H9 (cell line): ENCODE results near the gene ZFP14. TPM values are rescaled to one million over a fixed set of nuclear protein-coding genes. Genes with fewer than 3 reads are reported as not detected.
"Not testable (repeated sequence)": the region's sequence is repeated elsewhere in the genome, so short reads cannot be mapped to it uniquely, and the experiment has no call there.

Source experiments
- DNase-seq: peaks from one replicate; pipeline ENCODE4 v3.0.0-alpha.2; 2017
- H2AFZ ChIP-seq: one replicate; pipeline ENCODE4 v1.6.1; 2013; ENCODE audit warnings: mild to moderate bottlenecking, low read length, control low read depth, moderate library complexity
- H2AK5ac ChIP-seq: 2 replicates; pipeline ENCODE4 v1.6.1; 2013; ENCODE audit warnings: low read length, control low read depth, mixed read lengths; ENCODE audit not compliant: insufficient read length
- H2BK120ac ChIP-seq: one replicate; pipeline ENCODE4 v1.6.1; 2013; ENCODE audit warnings: low read depth, mild to moderate bottlenecking, low read length, control low read depth, inconsistent platforms; ENCODE audit not compliant: poor library complexity, severe bottlenecking
- H2BK12ac ChIP-seq: 2 replicates; pipeline ENCODE4 v1.6.1; 2013; ENCODE audit warnings: low read length, control low read depth, mixed read lengths, low read depth; ENCODE audit not compliant: insufficient read length
- H2BK15ac ChIP-seq: 2 replicates; pipeline ENCODE4 v1.6.1; 2013; ENCODE audit warnings: low read depth, low read length, control low read depth
- H2BK20ac ChIP-seq: one replicate; pipeline ENCODE4 v1.6.1; 2013; ENCODE audit warnings: low read depth, mild to moderate bottlenecking, low read length, control low read depth, inconsistent platforms; ENCODE audit not compliant: poor library complexity, severe bottlenecking
- H2BK5ac ChIP-seq: 2 replicates; pipeline ENCODE4 v1.6.1; 2013; ENCODE audit warnings: low read length, control low read depth, mixed read lengths; ENCODE audit not compliant: insufficient read length
- H3K14ac ChIP-seq: 2 replicates; pipeline ENCODE4 v1.6.1; 2013; ENCODE audit warnings: low read length, control low read depth; ENCODE audit not compliant: insufficient read depth
- H3K18ac ChIP-seq: 2 replicates; pipeline ENCODE4 v1.6.1; 2013; ENCODE audit warnings: low read depth, mild to moderate bottlenecking, mixed read lengths, low read length, control low read depth; ENCODE audit not compliant: insufficient read length
- H3K23ac ChIP-seq: 2 replicates; pipeline ENCODE4 v1.6.1; 2013; ENCODE audit warnings: low read length, control low read depth, mixed read lengths, low read depth; ENCODE audit not compliant: insufficient read length
- H3K23me2 ChIP-seq: 2 replicates; pipeline ENCODE4 v1.6.1; 2013; ENCODE audit warnings: low read depth, mild to moderate bottlenecking, mixed read lengths, low read length, control low read depth; ENCODE audit not compliant: insufficient read length, poor library complexity, severe bottlenecking
- H3K27ac ChIP-seq: 2 replicates; pipeline ENCODE4 v1.5.1; 2013; ENCODE audit warnings: low read length, control low read depth, mixed read lengths, low read depth; ENCODE audit not compliant: insufficient read length
- H3K27me3 ChIP-seq: 2 replicates; pipeline ENCODE4 v1.6.1; 2013; ENCODE audit warnings: low read length, control low read depth, inconsistent platforms; ENCODE audit not compliant: insufficient read depth
- H3K4ac ChIP-seq: 2 replicates; pipeline ENCODE4 v1.6.1; 2013; ENCODE audit warnings: low read depth, mild to moderate bottlenecking, control low read depth, inconsistent platforms, low read length, moderate library complexity
- H3K4me1 ChIP-seq: 2 replicates; pipeline ENCODE4 v1.6.1; 2013; ENCODE audit warnings: low read length, control low read depth, inconsistent platforms; ENCODE audit not compliant: insufficient read depth
- H3K4me2 ChIP-seq: 2 replicates; pipeline ENCODE4 v1.6.1; 2013; ENCODE audit warnings: low read length, control low read depth, mixed read lengths; ENCODE audit not compliant: insufficient read length, insufficient read depth
- H3K56ac ChIP-seq: 2 replicates; pipeline ENCODE4 v1.6.1; 2013; ENCODE audit warnings: low read depth, mild to moderate bottlenecking, mixed read lengths, low read length, control low read depth; ENCODE audit not compliant: insufficient read length
- H3K79me1 ChIP-seq: 2 replicates; pipeline ENCODE4 v1.6.1; 2013; ENCODE audit warnings: low read depth, mild to moderate bottlenecking, moderate library complexity, low read length, control low read depth, inconsistent platforms; ENCODE audit not compliant: insufficient read depth, poor library complexity, severe bottlenecking
- H3K79me2 ChIP-seq: 2 replicates; pipeline ENCODE4 v1.6.1; 2013; ENCODE audit warnings: low read length, control low read depth, inconsistent platforms; ENCODE audit not compliant: insufficient read depth
- H3K9ac ChIP-seq: 2 replicates; pipeline ENCODE4 v1.6.1; 2013; ENCODE audit warnings: low read length, control low read depth, mixed read lengths; ENCODE audit not compliant: insufficient read length; ENCODE audit errors: extremely low read depth
- H3K9me3 ChIP-seq: one replicate; pipeline ENCODE4 v1.6.1; 2013; ENCODE audit warnings: low read depth, low read length, inconsistent platforms; ENCODE audit not compliant: control insufficient read depth
- H3T11ph ChIP-seq: one replicate; pipeline ENCODE4 v1.6.1; 2013; ENCODE audit warnings: mild to moderate bottlenecking, low read length, control low read depth, inconsistent platforms
- H4K20me1 ChIP-seq: one replicate; pipeline ENCODE4 v1.6.1; 2013; ENCODE audit not compliant: control insufficient read depth, insufficient read length, insufficient read depth
- H4K5ac ChIP-seq: 2 replicates; pipeline ENCODE4 v1.6.1; 2013; ENCODE audit warnings: low read depth, mild to moderate bottlenecking, mixed read lengths, low read length, control low read depth; ENCODE audit not compliant: insufficient read length
- H4K8ac ChIP-seq: replicated peaks from 2 replicates; pipeline ENCODE4 v1.6.1; 2013; ENCODE audit warnings: low read length, control low read depth, mixed read lengths, low read depth; ENCODE audit not compliant: insufficient read length
- H4K91ac ChIP-seq: 2 replicates; pipeline ENCODE4 v1.6.1; 2013; ENCODE audit warnings: low read depth, mild to moderate bottlenecking, moderate library complexity, mixed read lengths, low read length, control low read depth; ENCODE audit not compliant: insufficient read length
- H3K27ac Mint-ChIP-seq, 3 experiments: 2 replicates in 2 of 3; 3 replicates in 1 of 3; pipeline ENCODE4 v1.8.0; 2020 to 2021; ENCODE audit warnings: mixed read lengths in 3 of 3, mild to moderate bottlenecking in 1 of 3, moderate library complexity in 1 of 3
- H3K27me3 Mint-ChIP-seq: 2 replicates; pipeline ENCODE4 v1.8.0; 2021; ENCODE audit warnings: low read depth, mild to moderate bottlenecking, moderate library complexity, mixed read lengths
- H3K36me3 Mint-ChIP-seq, 3 experiments: 2 replicates in 2 of 3; 3 replicates in 1 of 3; pipeline ENCODE4 v1.8.0; 2020 to 2021; ENCODE audit warnings: low read depth in 3 of 3, mixed read lengths in 3 of 3; ENCODE audit not compliant: insufficient read depth in 1 of 3
- H3K4me1 Mint-ChIP-seq, 2 experiments: 2 replicates each; pipeline ENCODE4 v1.8.0; 2020; ENCODE audit warnings: mixed read lengths in 2 of 2
- H3K4me3 Mint-ChIP-seq, 2 experiments: 2 replicates in 1 of 2; 3 replicates in 1 of 2; pipeline ENCODE4 v1.8.0; 2020 to 2021; ENCODE audit warnings: mild to moderate bottlenecking in 2 of 2, mixed read lengths in 2 of 2, moderate library complexity in 1 of 2
- H3K9me3 Mint-ChIP-seq, 2 experiments: 2 replicates in 1 of 2; 3 replicates in 1 of 2; pipeline ENCODE4 v1.8.0; 2020; ENCODE audit warnings: mild to moderate bottlenecking in 2 of 2, mixed read lengths in 2 of 2, moderate library complexity in 1 of 2
- WGBS: extraction: QIAGEN DNeasy Blood & Tissue Kit; methylation state at CpG from one replicate; pipeline ENCODE4 v1.1.7; 2013; ENCODE audit warnings: missing lambda C conversion rate, low lambda C conversion rate, mixed read lengths; ENCODE audit not compliant: insufficient read length; ENCODE audit errors: extremely low coverage; 5-methylcytosine and 5-hydroxymethylcytosine counted together
- total RNA-seq: library from RNA; stranded (reverse); gene quantifications from 2 replicates; pipeline ENCODE4 v1.2.1, GENCODE V29; 2021

Gene ZFP14
- total RNA-seq, 1 experiment from 2014 or later = 4.5 TPM

DNA sequence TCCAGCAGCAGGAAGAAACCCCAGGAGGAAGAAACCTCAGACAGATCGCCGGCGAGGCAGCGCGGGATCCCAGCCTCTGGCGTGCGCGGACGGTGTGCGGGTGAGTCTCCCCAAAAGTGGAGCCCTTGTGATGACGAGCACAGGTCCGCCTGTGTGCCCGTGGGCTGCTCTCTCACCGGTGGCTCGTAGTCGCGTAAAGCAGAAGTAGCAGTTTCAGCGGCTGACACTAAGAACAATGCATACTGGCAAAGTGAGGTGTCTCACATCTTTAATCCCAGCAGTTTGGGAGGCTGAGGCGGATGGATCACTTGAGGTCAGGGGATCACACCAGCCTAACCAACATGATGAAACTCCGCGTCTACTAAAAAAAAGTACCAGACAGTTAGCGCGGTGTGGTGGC is 69.2 kb downstream of the ZFP14 start:
- H2BK15ac ChIP-seq, H3K27me3 Mint-ChIP-seq, H3K9me3 ChIP-seq, H3K9me3 Mint-ChIP-seq, H3K9ac ChIP-seq, H3K79me2 ChIP-seq, H3K23me2 ChIP-seq, H2AFZ ChIP-seq, H4K20me1 ChIP-seq, H3K27ac ChIP-seq, H3K18ac ChIP-seq, H2BK12ac ChIP-seq, H2BK120ac ChIP-seq, H2AK5ac ChIP-seq, H3K14ac ChIP-seq, H3K56ac ChIP-seq, H3K23ac ChIP-seq, H3K79me1 ChIP-seq, H2BK5ac ChIP-seq, H3K4me2 ChIP-seq, H3K4me1 ChIP-seq, H3K4me3 Mint-ChIP-seq, H3K27me3 ChIP-seq, H2BK20ac ChIP-seq, H3K4me1 Mint-ChIP-seq, H4K5ac ChIP-seq, H3K4ac ChIP-seq, H3T11ph ChIP-seq, H3K27ac Mint-ChIP-seq, H4K91ac ChIP-seq, DNase-seq, H4K8ac ChIP-seq: not testable (repeated sequence)
- no CpG with 5 or more reads among the region's 23 CpGs for WGBS
- peaks cover 17 to 20% (median 18%) of the 10 kb centered on the region in 3 experiments for H3K36me3 Mint-ChIP-seq

DNA sequence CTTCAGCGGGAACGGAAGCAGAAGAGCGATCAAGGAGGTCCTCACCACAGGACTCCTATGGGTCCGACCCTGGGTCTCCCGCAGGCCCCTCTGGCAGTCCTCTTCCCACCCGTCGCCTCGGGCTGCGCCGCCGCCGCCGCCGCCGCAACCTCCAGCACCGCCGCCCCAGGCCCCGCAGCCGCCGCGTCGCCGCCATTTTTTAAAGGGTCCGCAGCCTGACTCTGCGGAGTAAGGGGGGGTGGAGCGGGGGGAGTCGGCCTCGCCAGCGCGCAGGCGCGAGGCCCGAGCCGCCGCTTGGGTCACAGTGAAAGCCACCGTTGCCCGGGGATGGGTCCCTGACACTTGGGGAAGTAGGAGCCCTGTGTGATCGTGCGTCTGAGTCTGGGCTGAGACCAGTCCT is 69.7 kb downstream of the ZFP14 start:
- not testable (repeated sequence) for H2BK20ac ChIP-seq, H3K14ac ChIP-seq, H3T11ph ChIP-seq, H3K9ac ChIP-seq, H4K5ac ChIP-seq, H3K27me3 ChIP-seq, H4K20me1 ChIP-seq, H2BK15ac ChIP-seq, H3K9me3 Mint-ChIP-seq, H3K18ac ChIP-seq, H2BK12ac ChIP-seq, H3K4me1 Mint-ChIP-seq, H3K23ac ChIP-seq, H3K79me2 ChIP-seq, H2BK120ac ChIP-seq, H3K4me3 Mint-ChIP-seq, H2AK5ac ChIP-seq, H2AFZ ChIP-seq, H3K4me1 ChIP-seq, H3K9me3 ChIP-seq, H3K27ac Mint-ChIP-seq, H3K4ac ChIP-seq, H3K27me3 Mint-ChIP-seq, H2BK5ac ChIP-seq, H4K8ac ChIP-seq, H3K4me2 ChIP-seq, H4K91ac ChIP-seq, H3K56ac ChIP-seq, DNase-seq, H3K27ac ChIP-seq, H3K79me1 ChIP-seq, H3K23me2 ChIP-seq
- peaks cover 13 to 16% (median 15%) of the 10 kb centered on the region in 3 experiments; a peak in 6 of 7 replicates for H3K36me3 Mint-ChIP-seq
- no CpG with 5 or more reads among the region's 39 CpGs for WGBS
